OCI-LY3 (cell line): ENCODE results near the gene B4GALNT1.

ENCODE experiments used
- EZH2phosphoT487 ChIP-seq: fragments of 200-600 bp; shearing (Covaris generic); IDR thresholded peaks from 2 replicates; pipeline ENCODE4 v1.6.1; 2018; ENCODE audit warnings: antibody characterized with exemption, mixed run types, low read depth
- TF ChIP-seq, protein P1 (sequence below): fragments of 200-600, 300-600 bp; sonication (generic); IDR thresholded peaks from 2 replicates; pipeline ENCODE4 v1.5.1; 2014; ENCODE audit warnings: antibody characterized with exemption, low read length, low read depth

DNA sequence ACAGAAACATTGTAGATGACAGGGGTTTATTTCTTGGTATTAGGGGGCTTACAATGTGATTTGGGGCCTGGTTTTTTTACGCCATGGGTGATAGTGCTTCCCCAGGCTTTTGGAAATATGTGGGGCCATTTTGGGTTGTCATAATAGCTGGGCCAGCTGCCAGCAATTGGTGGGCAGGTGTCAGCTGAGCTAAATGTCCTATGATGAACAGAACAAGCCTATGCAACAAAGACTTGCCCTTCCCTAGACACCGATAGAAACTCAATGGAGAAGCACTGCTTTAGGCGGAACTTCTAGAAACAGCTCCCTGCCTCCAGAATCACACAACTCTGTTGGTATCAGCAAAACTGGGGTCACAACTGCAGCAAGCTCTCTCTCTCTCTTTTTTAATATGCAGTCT lies 5.1 kb upstream of the B4GALNT1 start:
- TF ChIP-seq, protein P1, sequence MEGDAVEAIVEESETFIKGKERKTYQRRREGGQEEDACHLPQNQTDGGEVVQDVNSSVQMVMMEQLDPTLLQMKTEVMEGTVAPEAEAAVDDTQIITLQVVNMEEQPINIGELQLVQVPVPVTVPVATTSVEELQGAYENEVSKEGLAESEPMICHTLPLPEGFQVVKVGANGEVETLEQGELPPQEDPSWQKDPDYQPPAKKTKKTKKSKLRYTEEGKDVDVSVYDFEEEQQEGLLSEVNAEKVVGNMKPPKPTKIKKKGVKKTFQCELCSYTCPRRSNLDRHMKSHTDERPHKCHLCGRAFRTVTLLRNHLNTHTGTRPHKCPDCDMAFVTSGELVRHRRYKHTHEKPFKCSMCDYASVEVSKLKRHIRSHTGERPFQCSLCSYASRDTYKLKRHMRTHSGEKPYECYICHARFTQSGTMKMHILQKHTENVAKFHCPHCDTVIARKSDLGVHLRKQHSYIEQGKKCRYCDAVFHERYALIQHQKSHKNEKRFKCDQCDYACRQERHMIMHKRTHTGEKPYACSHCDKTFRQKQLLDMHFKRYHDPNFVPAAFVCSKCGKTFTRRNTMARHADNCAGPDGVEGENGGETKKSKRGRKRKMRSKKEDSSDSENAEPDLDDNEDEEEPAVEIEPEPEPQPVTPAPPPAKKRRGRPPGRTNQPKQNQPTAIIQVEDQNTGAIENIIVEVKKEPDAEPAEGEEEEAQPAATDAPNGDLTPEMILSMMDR, result no peak
- no peak for TF ChIP-seq EZH2phosphoT487
